ENCODE measurements around the gene MTF1.

MTF1 gene

GRCh38 chr1:37867784-37868183 lies 8.4 kb upstream of the MTF1 start:
- no peak for DNase-seq (ENCODE audit: low read depth)

DNA sequence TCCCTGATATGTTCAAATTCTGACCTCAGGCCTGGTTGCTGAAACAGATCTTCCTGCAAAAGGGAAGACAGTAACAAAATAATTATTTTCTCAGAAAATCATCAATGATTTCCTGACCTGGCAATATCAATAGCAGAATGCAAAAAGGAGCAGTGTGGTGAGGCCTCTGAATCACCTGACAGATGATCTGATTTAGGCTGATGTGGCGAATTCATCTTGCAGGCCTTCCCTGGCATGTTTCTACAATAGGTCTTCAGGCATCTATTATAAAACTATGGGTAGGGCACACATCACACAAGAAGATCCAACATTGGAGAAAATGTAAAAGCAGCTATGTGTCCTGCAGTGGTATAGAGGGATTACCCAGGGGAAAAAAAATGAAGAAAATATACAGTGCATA lies 7.1 kb upstream of the MTF1 start:
- DNase-seq (ENCODE audit: low read depth) = no peak

- peak; percentile 49 for DNase-seq (ENCODE audit: low read depth)
Measured at GRCh38 chr1:37865348-37866120, 6.1 kb upstream of the MTF1 start.

GRCh38 chr1:37862330-37862729 lies 2.9 kb upstream of the MTF1 start:
- DNase-seq (ENCODE audit: low read depth) = peak; percentile 41

DNA sequence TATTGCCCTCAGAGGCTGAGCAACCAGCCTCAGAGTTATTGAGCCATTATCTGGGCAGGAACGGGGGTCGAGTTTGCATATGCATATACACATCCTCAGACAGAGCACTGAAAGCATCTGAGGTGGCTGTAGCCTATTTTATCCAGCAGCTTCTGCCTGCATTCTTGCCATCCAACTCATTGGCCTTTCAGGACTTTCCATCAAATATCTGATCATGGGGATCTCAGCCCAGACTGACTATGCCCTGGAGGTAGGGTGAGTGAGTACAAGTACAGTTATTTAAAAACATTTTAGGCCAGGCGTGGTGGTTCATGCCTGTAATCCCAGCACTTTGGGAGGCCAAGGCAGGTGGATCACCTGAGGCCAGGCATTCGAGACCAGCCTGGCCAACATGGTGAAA lies 1.8 kb upstream of the MTF1 start:
- DNase-seq (ENCODE audit: low read depth) = no peak

DNA sequence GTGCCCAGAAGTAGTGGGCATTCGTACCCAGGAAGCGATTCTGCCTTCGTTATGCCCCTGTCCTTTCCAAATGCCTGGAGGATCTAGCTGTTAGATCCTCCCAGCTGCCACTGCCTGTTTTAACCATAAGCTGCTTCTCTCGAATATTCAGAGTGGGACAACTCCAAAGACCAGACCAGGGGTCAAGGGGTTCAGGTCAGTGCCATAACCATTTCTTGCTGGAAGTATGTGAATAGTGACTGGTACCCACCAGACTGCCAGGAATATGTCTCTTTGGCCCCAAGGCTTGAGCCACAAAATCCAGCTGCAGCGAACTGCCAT lies 914 bp upstream of the MTF1 start:
- DNase-seq (ENCODE audit: low read depth) = no peak

- DNase-seq (ENCODE audit: low read depth) = peak; percentile 70
Measured at GRCh38 chr1:37858931-37859506, 373 bp downstream of the MTF1 start.

DNA sequence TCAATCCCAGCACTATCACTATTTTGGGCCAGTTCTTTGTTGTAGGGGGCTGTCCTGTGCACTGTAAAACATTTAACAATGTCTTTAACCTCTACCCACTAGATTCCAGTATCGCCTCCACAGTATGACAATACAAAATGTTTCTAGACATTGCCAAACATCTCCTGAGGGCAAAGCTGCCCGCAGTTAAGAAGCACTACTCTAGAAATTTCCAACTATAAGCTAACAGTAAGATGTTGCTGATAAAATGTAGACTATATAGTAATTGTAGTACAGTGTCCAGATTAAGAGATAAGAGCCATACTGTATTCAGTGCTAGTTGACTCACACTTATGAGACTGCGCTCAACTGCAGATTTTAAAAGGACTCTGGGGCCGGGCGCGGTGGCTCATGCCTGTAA lies 5.0 kb downstream of the MTF1 start:
- no peak for DNase-seq (ENCODE audit: low read depth)

- no peak for DNase-seq (ENCODE audit: low read depth)
Measured at GRCh38 chr1:37853157-37853556, 6.2 kb downstream of the MTF1 start.

DNA sequence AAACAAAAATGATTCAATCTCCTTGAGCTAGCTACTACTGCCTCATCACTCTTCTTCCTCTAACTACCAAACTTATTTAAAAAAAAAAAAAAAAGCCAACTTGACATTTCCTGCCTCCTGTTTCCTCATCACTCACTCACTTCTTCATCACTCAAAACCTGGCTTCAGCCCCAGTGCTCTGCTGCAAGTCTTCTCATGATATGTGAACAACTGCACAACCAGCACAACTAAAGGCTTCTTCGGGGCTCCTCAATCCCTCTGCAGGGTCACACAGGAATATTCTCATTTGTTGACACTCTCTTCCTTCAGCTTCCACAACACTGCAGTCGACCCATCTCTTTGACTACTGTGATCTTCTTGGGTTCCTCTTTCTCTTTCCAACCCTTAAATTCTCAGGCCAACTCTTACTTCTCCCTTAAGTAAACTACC lies 7.6 kb downstream of the MTF1 start:
- no peak for DNase-seq (ENCODE audit: low read depth)

GRCh38 chr1:37851262-37851661 lies 8.1 kb downstream of the MTF1 start:
- no peak for DNase-seq (ENCODE audit: low read depth)

GRCh38 chr1:37850352-37850955 lies 8.9 kb downstream of the MTF1 start:
- DNase-seq (ENCODE audit: low read depth) = peak; percentile 81

DNA sequence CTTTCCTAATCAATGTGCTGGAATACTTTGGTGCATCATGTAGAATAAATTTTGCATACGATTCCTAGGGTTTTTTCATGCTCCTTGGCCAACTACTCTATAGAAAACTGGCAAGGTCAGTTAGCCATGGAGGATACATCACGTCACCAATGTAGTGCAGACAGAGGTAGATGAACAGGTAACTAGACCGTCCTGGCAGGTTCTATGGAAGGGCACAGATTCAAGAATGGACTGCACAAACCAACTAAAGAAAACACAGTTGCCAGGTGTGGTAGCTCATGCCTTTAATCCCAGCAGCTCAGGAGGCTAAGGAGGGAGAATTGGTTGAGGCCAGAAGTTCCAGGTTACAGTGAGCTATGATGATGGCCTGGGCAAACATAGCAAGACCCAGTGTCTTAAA lies 9.9 kb downstream of the MTF1 start:
- DNase-seq (ENCODE audit: low read depth) = no peak

DNA sequence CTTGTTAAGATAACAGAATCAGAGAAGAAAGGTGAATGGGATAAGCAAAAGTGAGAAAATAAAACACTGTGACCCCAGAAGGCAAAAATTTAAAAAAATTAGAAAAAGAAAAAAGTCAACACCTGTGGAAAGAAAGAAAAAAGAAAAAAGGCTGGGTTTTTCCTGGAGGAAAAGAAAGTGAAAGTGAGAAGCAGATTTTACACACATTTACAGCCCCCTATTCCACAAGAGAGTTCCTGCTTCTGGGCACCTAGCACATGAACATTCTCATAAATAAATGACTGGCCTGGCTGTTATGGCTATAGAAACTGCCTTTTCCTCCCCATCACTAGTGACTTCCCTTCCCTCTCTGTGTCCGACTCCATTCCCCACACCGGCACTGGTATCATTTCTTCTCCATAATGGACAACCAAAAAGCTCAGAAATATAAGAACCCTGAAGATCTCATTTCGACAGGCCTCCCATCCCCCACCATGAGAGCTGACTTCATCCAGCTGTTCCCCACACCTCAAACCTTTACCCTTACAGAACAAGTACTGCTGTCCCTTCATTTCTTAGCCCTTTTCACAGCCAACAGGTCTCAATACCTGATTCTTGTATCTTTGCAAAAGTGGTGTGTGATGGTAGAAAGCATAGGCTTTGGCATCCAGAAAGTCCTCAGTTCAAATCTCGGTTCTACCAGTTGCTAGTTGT lies 12.6 kb downstream of the MTF1 start:
- no peak for DNase-seq (ENCODE audit: low read depth)

DNA sequence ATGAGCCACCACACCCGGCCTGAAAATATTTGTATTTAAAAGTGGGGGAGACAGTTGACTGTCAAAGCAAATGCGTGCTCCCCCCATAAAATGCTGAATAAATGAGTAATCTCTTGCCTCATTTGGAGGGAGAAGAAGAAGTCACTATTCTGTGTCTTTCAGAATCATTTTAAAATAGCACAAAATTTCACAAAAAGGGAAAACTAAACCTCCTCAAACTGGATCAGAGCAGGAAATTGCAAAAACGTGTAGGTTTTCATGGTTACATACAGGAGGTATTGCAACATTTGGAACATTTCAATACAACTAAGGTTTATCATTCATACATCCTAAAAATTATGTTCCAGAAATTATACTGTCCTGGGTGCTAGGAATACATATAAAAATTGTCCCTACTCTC lies 13.6 kb downstream of the MTF1 start:
- DNase-seq (ENCODE audit: low read depth) = no peak

DNA sequence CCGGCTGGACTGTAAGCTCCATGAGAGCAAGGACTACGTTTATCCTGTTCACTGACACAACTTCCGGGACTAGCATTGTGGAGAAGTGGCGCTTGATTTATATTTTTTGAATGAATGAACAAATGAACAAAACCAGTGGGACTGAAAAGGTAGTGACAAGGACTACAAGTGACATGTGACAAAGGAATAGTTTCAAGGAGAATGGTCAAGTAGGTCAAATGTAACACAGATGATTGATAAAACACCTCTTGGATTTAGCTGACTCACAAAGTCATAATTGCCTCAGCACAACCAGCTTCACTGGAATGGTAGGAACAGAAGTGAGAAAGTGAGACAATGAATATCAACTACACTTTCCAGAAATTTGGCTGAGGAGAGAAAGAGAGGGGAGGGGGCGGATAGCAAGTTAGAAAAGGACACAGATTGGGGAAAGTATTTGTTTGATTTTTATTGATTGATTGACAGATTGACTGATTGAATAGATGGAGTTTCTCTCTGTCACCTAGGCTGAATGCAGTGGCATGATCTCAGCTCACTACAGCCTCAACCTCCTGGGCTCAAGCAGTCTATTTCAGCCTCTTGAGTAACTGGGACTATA lies 14.2 kb downstream of the MTF1 start:
- no peak for DNase-seq (ENCODE audit: low read depth)

DNA sequence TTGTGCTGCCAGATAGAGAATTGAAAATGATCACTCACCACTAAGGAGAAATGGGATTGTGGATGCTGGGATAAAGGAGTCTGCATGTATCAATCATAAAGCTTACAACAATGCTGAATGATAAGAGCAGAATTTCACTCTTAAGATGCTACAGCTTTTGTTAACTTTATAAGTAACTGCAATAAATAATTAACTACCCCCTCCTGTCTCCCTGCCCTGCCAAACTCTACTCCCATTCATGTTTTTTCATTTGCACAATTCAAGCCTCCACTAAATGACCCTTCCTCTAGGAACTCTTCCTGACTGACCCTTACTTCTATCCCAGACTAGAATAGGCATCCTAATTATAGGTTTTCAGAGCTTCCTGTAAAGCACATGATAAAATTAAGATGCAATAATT lies 14.9 kb downstream of the MTF1 start:
- DNase-seq (ENCODE audit: low read depth) = no peak

DNA sequence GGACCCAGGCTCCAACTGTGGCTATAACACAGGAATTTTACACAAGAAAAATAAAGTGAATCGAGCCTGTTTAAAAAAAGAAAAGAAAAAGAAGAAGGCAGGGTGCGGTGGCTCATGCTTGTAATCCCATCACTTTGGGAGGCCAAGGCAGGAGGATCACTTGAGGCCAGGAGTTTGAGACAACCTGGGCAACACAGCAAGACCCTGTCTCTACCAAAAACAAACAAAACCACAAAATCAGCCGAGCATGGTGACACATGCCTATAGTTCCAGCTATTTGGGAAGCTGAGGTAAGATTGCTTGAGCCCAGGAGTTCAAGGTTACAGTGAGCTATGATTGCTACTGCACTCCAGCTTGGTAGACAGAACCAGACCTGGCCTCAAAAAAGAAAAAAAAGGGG lies 17.7 kb downstream of the MTF1 start:
- DNase-seq (ENCODE audit: low read depth) = no peak

DNA sequence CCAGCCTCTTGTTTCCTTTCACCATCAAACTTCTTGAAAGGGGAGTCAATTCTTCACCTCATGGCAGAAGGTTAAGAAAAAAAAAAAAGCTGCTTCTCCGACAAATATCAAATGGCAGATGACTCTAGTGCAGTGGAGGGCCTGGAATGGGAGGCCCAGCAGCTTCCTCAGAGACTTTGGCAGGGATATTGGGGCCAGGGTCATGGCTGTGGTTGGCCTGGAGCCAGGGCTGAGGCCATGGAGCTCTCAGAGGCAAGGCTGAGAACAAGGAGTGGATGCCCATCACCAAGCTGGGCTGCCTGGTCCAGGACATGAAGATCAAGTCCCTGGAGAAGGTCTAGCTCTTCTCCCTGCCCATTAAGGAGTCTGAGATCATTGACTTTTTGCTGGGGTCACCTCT lies 18.7 kb downstream of the MTF1 start:
- DNase-seq (ENCODE audit: low read depth) = no peak

GRCh38 chr1:37839676-37840075 lies 19.7 kb downstream of the MTF1 start:
- DNase-seq (ENCODE audit: low read depth) = no peak

DNA sequence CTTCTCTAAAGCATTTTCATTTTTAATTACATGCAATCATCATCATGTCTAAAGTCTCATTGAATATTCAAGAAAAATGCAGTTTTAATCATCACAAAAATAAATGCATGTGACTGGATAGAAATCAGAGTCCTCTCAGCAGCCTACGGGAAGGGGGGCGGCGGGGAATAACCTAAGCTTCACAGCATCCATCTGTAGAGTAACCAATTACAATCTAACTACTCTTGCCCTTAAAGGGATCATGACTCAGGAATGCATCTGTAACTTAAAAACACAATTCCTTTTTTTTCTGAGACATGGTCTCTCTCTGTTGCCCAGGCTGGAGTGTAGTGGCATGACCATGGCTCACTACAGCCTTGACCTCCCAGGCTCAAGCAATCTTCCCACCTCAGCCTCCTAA lies 22.6 kb downstream of the MTF1 start:
- DNase-seq (ENCODE audit: low read depth) = no peak

DNA sequence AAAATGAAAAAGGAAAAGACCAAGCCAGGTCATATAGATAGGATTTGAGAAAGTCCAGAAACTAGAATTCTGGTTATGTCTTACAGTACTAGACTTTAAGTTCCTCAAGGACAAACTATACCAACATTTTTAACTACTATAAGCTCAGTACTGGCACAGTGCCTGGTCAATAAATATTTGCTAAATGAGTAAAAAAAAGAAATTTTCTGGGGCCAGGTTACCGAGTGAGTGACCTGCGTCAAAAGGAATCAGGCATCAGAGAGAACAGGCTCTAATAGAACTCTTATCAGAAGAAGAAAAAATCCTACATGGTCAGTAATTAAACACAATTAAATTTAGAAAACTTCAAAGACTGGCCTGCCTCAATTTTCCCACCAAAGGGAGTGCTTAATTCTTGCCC lies 27.6 kb downstream of the MTF1 start:
- DNase-seq (ENCODE audit: low read depth) = no peak

DNA sequence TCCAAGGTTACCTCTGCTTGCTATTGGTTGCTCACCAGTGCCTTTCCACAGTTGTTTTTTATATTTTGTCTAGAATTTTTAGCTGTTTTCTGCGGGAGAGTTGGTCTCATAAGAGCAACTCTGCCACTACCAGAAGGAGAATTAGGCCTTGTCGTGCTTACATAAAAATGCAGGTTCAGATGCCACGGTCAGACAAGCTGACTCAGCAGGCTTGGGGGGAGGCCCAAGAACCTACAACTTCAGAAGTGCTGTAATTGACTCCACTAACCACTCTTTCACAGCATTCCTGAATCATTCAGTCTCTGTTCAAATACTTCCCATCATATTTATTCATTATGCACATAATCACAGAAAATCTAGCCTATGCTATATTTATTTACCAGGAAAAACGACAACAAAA lies 28.3 kb downstream of the MTF1 start:
- no peak for DNase-seq (ENCODE audit: low read depth)
